A549 (cell line): ENCODE results near the gene KCTD21. TPM values are rescaled to one million over a fixed set of nuclear protein-coding genes. Genes with fewer than 3 reads are reported as not detected.
"Not testable (repeated sequence)": the region's sequence is repeated elsewhere in the genome, so short reads cannot be mapped to it uniquely, and the experiment has no call there.

Source experiments
- ATAC-seq, 2 experiments: fragments of 200-7000 bp in 1 of 2; fragments of >200 bp in 1 of 2; cut with Nextera tagmentation in 1 of 2; cut with Tn5 transposase in 1 of 2; 3 replicates each; pipeline versions ENCODE4 v1.8.0 to v1.9.1; 2018 to 2020; ENCODE audit warnings: mild to moderate bottlenecking in 1 of 2, moderate library complexity in 1 of 2
- CTCF ChIA-PET: fragments of 300-600 bp; sonication (Branson Sonifier 250); formaldehyde crosslinking; extraction: SDS; loops from one replicate; lab custom pipeline; 2021; ENCODE audit warnings: antibody characterized with exemption, inconsistent platforms; lab: Yijun Ruan, JAX
- POLR2A ChIA-PET: fragments of 350-600 bp; formaldehyde crosslinking; extraction: SDS; loops from one replicate; lab custom pipeline; 2021; ENCODE audit warnings: antibody characterized with exemption, inconsistent platforms; lab: Yijun Ruan, JAX
- DNase-seq, 2 experiments: peaks; one replicate each; pipeline versions ENCODE4 v3.0.0 to v3.0.0-alpha.2; 2011 to 2016; ENCODE audit warnings: low read depth in 1 of 2, low spot score in 1 of 2
- FAIRE-seq: peaks from 2 replicates; lab custom pipeline; 2011; peaks lifted over from hg19 to GRCh38; lab: Jason Lieb, UNC
- H3K27ac ChIP-seq, 2 experiments: fragments of >200 bp; sonication (Bioruptor Twin); formaldehyde crosslinking; 3 replicates each; pipeline ENCODE4 v1.5.1; 2016 to 2017
- H3K4me1 ChIP-seq: fragments of >200 bp; sonication (Bioruptor Twin); formaldehyde crosslinking; 3 replicates; pipeline ENCODE4 v1.6.1; 2016
- H3K4me2 ChIP-seq: fragments of >200 bp; sonication (Bioruptor Twin); formaldehyde crosslinking; 3 replicates; pipeline ENCODE4 v1.6.1; 2016
- H3K4me3 ChIP-seq: fragments of >200 bp; sonication (Bioruptor Twin); formaldehyde crosslinking; 3 replicates; pipeline ENCODE4 v1.5.1; 2016
- H3K9me3 ChIP-seq: fragments of >200 bp; sonication (Bioruptor Twin); formaldehyde crosslinking; 3 replicates; pipeline ENCODE4 v1.6.1; 2016
- CBX2 ChIP-seq: fragments of 200-600 bp; sonication (generic); IDR thresholded peaks from 2 replicates; pipeline ENCODE4 v1.6.1; 2016; ENCODE audit warnings: low read depth, mild to moderate bottlenecking, borderline replicate concordance
- E2F6 ChIP-seq: IDR thresholded peaks from 2 replicates; pipeline ENCODE4 v1.6.1; 2012; ENCODE audit warnings: low read depth, borderline replicate concordance
- ESRRA ChIP-seq: fragments of 150-350 bp; IDR thresholded peaks from 2 replicates; pipeline ENCODE4 v1.6.1; 2014; ENCODE audit warnings: mild to moderate bottlenecking, low read length, borderline replicate concordance
- FOSL2 ChIP-seq, 2 experiments: fragments of 450-650 bp in 1 of 2; fragments of >200 bp in 1 of 2; sonication (Bioruptor Twin) in 1 of 2; formaldehyde crosslinking; IDR thresholded peaks; 2 replicates each; pipeline versions ENCODE4 v1.5.0 to v1.6.1; 2016 to 2020; ENCODE audit warnings: mild to moderate bottlenecking in 1 of 2, moderate library complexity in 1 of 2
- HDAC2 ChIP-seq: fragments of 200-600 bp; sonication (generic); IDR thresholded peaks from 2 replicates; pipeline ENCODE4 v1.6.1; 2016
- HMGXB4 ChIP-seq: fragments of 250-450 bp; sonication (Bioruptor Pico); IDR thresholded peaks from 2 replicates; pipeline ENCODE4 v1.5.0; 2021; ENCODE audit warnings: mild to moderate bottlenecking, moderate library complexity, borderline replicate concordance
- HOXB13 ChIP-seq: fragments of 250-450 bp; sonication (Bioruptor Pico); IDR thresholded peaks from 2 replicates; pipeline ENCODE4 v1.5.0; 2020; ENCODE audit warnings: low read depth, mild to moderate bottlenecking, moderate library complexity
- HOXB5 ChIP-seq: fragments of 250-450 bp; sonication (Bioruptor Pico); IDR thresholded peaks from 2 replicates; pipeline ENCODE4 v1.5.0; 2020; ENCODE audit warnings: mild to moderate bottlenecking, moderate library complexity
- KDM1A ChIP-seq: fragments of 200-600 bp; sonication (generic); IDR thresholded peaks from 2 replicates; pipeline ENCODE4 v1.6.1; 2016; ENCODE audit warnings: low read depth, mild to moderate bottlenecking
- MAX ChIP-seq: IDR thresholded peaks from 2 replicates; pipeline ENCODE4 v1.6.1; 2012
- MAZ ChIP-seq: fragments of 150-350 bp; IDR thresholded peaks from 2 replicates; pipeline ENCODE4 v1.6.1; 2014; ENCODE audit warnings: antibody characterized with exemption, low read depth, low read length, borderline replicate concordance
- MYC ChIP-seq: IDR thresholded peaks from 2 replicates; pipeline ENCODE4 v1.6.1; 2012; ENCODE audit warnings: mild to moderate bottlenecking, inconsistent platforms, low read length, improper control_type of control experiment, borderline replicate concordance
- NFE2L2 ChIP-seq: fragments of 150-350 bp; conservative IDR thresholded peaks from 2 replicates; pipeline ENCODE4 v1.6.1; 2014; ENCODE audit warnings: low read length
- POLR2A ChIP-seq: IDR thresholded peaks from 2 replicates; pipeline ENCODE4 v1.6.1; 2012; ENCODE audit warnings: mild to moderate bottlenecking, low read length
- POLR2AphosphoS2 ChIP-seq: conservative IDR thresholded peaks from 2 replicates; pipeline ENCODE4 v1.6.1; 2012; ENCODE audit warnings: low read length, improper control_type of control experiment, inconsistent platforms
- RARB ChIP-seq: fragments of 250-450 bp; sonication (Bioruptor Pico); IDR thresholded peaks from 2 replicates; pipeline ENCODE4 v1.8.0; 2021; ENCODE audit warnings: mild to moderate bottlenecking, moderate library complexity
- RFX5 ChIP-seq: fragments of 450-650 bp; IDR thresholded peaks from 2 replicates; pipeline ENCODE4 v1.7.1; 2014; ENCODE audit warnings: antibody characterized with exemption, mild to moderate bottlenecking, moderate library complexity
- RNF2 ChIP-seq: fragments of 200-600 bp; sonication (generic); IDR thresholded peaks from 2 replicates; pipeline ENCODE4 v1.6.1; 2016; ENCODE audit warnings: low read depth, mild to moderate bottlenecking, antibody characterized with exemption, moderate library complexity, borderline replicate concordance
- SREBF2 ChIP-seq: fragments of 450-650 bp; IDR thresholded peaks from 2 replicates; pipeline ENCODE4 v1.6.1; 2014; ENCODE audit warnings: mild to moderate bottlenecking, moderate library complexity
- TFCP2L1 ChIP-seq: fragments of 250-450 bp; sonication (Bioruptor Pico); IDR thresholded peaks from 2 replicates; pipeline ENCODE4 v1.5.0; 2021; ENCODE audit warnings: mild to moderate bottlenecking
- TP53 ChIP-seq: fragments of 250-450 bp; sonication (Bioruptor Pico); IDR thresholded peaks from 2 replicates; pipeline ENCODE4 v1.5.0; 2021; ENCODE audit warnings: mild to moderate bottlenecking, moderate library complexity
- ZNF302 ChIP-seq: fragments of 250-450 bp; sonication (Bioruptor Pico); IDR thresholded peaks from 2 replicates; pipeline ENCODE4 v1.9.0; 2021; ENCODE audit warnings: inconsistent platforms, mild to moderate bottlenecking, moderate library complexity
- WGBS: methylation state at CpG from one replicate; pipeline ENCODE4 v1.1.6; 2017; ENCODE audit errors: missing lambda C conversion rate; 5-methylcytosine and 5-hydroxymethylcytosine counted together
- polyA plus RNA-seq, 4 experiments: library from polyadenylated mRNA; depleted of rRNA in 3 of 4; stranded (reverse); fragments of >200 nt; fragmentation: RNase III in 1 of 4; extraction: RNeasy Plus Mini Kit Qiagen cat#74134 plus additional on column Dnase treatment in 1 of 4; gene quantifications; 2 replicates in 3 of 4; 3 replicates in 1 of 4; pipeline ENCODE4 v1.2.3, GENCODE V29; 2011 to 2017

Gene KCTD21
- polyA plus RNA-seq, 2 of the 4 experiments (the other 2 are of a cell fraction) = 5.9 to 7.2 TPM

GRCh38 chr11:78188286-78189173, at the start of gene KCTD21, which contains the start of gene USP35 (continued):
- TF ChIP-seq HMGXB4 (CRISPR knock-in tag) = no peak
- TF ChIP-seq HOXB13 (CRISPR knock-in tag) = no peak
- no peak for TF ChIP-seq SREBF2
- peak; percentile 99 for TF ChIP-seq HDAC2
- TF ChIP-seq MAZ = 0 out of 2 replicates have a peak, but pooled peaks have one; percentile 74
- 0 out of 2 replicates have a peak, but pooled peaks have one; percentile 47 for TF ChIP-seq RFX5

- no peaks in the 10 kb centered on the region for H3K4me1 ChIP-seq
- ATAC-seq = no peak
- POLR2A ChIA-PET = no interaction called here
- no peak overlapping the region for H3K4me2 ChIP-seq
- FAIRE-seq = no peak
- H3K27ac ChIP-seq = no peak overlapping the region
- peaks cover 10% of the 10 kb centered on the region; the same call in 2 of the 3 replicates for H3K9me3 ChIP-seq
- DNase-seq = no peak
- H3K4me3 ChIP-seq = no peak overlapping the region
- CTCF ChIA-PET = interaction anchor here (1.8 kb wide), 1 partner anchor 9 kb away, joined by 5 read pairs; no protein-coding TSS in a partner anchor
- TF ChIP-seq HMGXB4 (CRISPR knock-in tag) (no peak), ESRRA (no peak), MAX (no peak), POLR2A (no peak), MYC (no peak), E2F6 (no peak)
These were observed 49.0 kb upstream of the KCTD21 start for GRCh38 chr11:78237293-78238046.

- ChIA-PET CTCF (no interaction called here), POLR2A (no interaction called here)
- 91% methylated on average over 5 of the region's 5 CpGs for WGBS
- TF ChIP-seq MAZ (no peak), POLR2AphosphoS2 (no peak), ZNF302 (CRISPR knock-in tag) (no peak), RARB (CRISPR knock-in tag) (no peak), NFE2L2 (no peak), TP53 (CRISPR knock-in tag) (no peak), MAX (no peak), RNF2 (no peak), TFCP2L1 (CRISPR knock-in tag) (no peak), HOXB5 (no peak), RFX5 (no peak), CBX2 (no peak), FOSL2 (IDR thresholded peaks at IDR 0.05) (no peak), FOSL2 (CRISPR knock-in tag; IDR thresholded peaks at IDR 0.05) (no peak), KDM1A (no peak)
- Histone ChIP-seq H3K4me3 (no peak overlapping the region), H3K27ac (no peak overlapping the region), H3K4me2 (no peak overlapping the region), H3K4me1 (no peaks in the 10 kb centered on the region), H3K9me3 (no peaks in the 10 kb centered on the region)
- no peak for DNase-seq
- ATAC-seq = no peak
- no peak for FAIRE-seq
These were observed 45.6 kb upstream of the KCTD21 start for GRCh38 chr11:78234006-78234405.

GRCh38 chr11:78233046-78233445, 44.6 kb upstream of the KCTD21 start:
- H3K9me3 ChIP-seq, DNase-seq, H3K4me3 ChIP-seq, ATAC-seq, H3K4me2 ChIP-seq, FAIRE-seq, POLR2A ChIA-PET, H3K4me1 ChIP-seq, CTCF ChIA-PET, H3K27ac ChIP-seq: not testable (repeated sequence)
- WGBS = 98% methylated on average over 6 of the region's 6 CpGs
